DMS 273 (cell line): ENCODE measurements around the gene SCGB1D2.

Source experiments
- DNase-seq: peaks from one replicate; lab custom pipeline; 2025; ENCODE audit not compliant: unreplicated experiment; lab: John Stamatoyannopoulos, UW

SCGB1D2 gene

GRCh38 chr11:62256281-62256680 is 14.2 kb downstream of the SCGB1D2 start:
- DNase-seq, result no peak

- no peak for DNase-seq
Measured at GRCh38 chr11:62260261-62260953, 18.4 kb downstream of the SCGB1D2 start.

- no peak for DNase-seq
Measured at GRCh38 chr11:62264004-62264403, 22.0 kb downstream of the SCGB1D2 start.

- no peak for DNase-seq
Measured at GRCh38 chr11:62266558-62266957, 24.5 kb downstream of the SCGB1D2 start.

- DNase-seq, result no peak
Measured at GRCh38 chr11:62267050-62267449, 25.0 kb downstream of the SCGB1D2 start.

- no peak for DNase-seq
Measured at GRCh38 chr11:62267576-62267975, 25.5 kb downstream of the SCGB1D2 start.

- peak; percentile 10 for DNase-seq
Measured at GRCh38 chr11:62269654-62270278, 27.7 kb downstream of the SCGB1D2 start, which contains the start of gene SCGB2A2. Gene SCGB2A2, plus strand, starts transcription at chr11:62270158. Its CDS starts 59 bp downstream, at chr11:62270217.

- DNase-seq, result no peak
Measured at GRCh38 chr11:62273284-62273683, 31.2 kb downstream of the SCGB1D2 start.

GRCh38 chr11:62273789-62274275 is 31.8 kb downstream of the SCGB1D2 start:
- no peak for DNase-seq

- no peak for DNase-seq
Measured at GRCh38 chr11:62280452-62280851, 38.4 kb downstream of the SCGB1D2 start.
